GM12865 (cell line): ENCODE measurements around the gene RBFOX1.

Experiments
- DNase-seq: peaks from one replicate; pipeline ENCODE4 v3.0.0; 2010; ENCODE audit warnings: low read depth
- H3K4me3 ChIP-seq: 2 replicates; pipeline ENCODE4 v1.5.1; 2011; ENCODE audit warnings: mild to moderate bottlenecking, low read depth, low read length, control low read depth
- TF ChIP-seq, protein P1 (sequence below): IDR thresholded peaks from 2 replicates; pipeline ENCODE4 v1.5.1; 2011; ENCODE audit warnings: low read length, control low read depth, low read depth, inconsistent platforms; ENCODE audit not compliant: insufficient read depth; ENCODE audit errors: missing control alignments

The RBFOX1 gene

GRCh38 chr16:7437135-7437804 lies 104.6 kb downstream of the RBFOX1 start:
- DNase-seq: no peak
- H3K4me3 ChIP-seq: no peak overlapping the region
- TF ChIP-seq, protein P1, sequence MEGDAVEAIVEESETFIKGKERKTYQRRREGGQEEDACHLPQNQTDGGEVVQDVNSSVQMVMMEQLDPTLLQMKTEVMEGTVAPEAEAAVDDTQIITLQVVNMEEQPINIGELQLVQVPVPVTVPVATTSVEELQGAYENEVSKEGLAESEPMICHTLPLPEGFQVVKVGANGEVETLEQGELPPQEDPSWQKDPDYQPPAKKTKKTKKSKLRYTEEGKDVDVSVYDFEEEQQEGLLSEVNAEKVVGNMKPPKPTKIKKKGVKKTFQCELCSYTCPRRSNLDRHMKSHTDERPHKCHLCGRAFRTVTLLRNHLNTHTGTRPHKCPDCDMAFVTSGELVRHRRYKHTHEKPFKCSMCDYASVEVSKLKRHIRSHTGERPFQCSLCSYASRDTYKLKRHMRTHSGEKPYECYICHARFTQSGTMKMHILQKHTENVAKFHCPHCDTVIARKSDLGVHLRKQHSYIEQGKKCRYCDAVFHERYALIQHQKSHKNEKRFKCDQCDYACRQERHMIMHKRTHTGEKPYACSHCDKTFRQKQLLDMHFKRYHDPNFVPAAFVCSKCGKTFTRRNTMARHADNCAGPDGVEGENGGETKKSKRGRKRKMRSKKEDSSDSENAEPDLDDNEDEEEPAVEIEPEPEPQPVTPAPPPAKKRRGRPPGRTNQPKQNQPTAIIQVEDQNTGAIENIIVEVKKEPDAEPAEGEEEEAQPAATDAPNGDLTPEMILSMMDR: no peak

DNA sequence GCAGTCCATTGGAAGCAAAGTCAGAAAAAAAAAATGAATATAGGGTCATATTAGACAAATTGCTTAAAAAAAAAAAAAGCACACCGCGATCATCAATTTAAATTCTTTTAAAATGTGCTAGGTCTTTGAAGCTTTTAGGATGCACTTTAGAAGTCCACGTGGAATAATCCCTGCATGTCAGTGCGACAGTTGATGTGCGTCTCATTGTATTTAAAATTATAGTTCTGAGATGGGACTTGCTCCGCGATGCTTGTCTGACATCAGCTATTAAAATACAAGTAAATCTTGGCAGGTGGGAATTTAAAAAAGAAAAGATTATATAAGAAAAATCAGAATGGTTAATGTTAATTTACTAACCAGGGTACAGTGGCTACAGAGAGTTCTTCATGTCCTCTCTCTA lies 105.2 kb downstream of the RBFOX1 start:
- TF ChIP-seq, protein P1: no peak
- no peak overlapping the region for H3K4me3 ChIP-seq
- DNase-seq: no peak

DNA sequence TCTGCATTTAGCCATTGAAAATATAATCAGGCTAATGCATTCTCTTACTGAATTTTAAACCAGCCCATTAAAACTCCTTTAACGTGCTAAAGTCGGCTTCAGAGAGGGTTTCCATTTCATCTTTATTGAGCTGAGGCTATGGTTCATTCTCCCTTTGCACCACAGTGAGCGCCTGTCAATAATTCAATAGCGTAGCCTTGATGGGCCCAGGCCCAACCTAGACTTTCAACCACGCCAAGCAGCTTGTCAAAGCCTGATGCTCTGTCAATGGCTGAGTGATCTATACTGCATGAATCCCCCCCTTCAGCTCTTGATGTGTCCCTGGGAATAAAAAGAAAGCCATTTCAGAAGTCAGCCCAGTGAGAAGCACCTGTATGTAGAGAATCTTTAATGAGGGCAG lies 106.0 kb downstream of the RBFOX1 start:
- no peak for DNase-seq
- no peak overlapping the region for H3K4me3 ChIP-seq
- TF ChIP-seq, protein P1: no peak

GRCh38 chr16:7439518-7439917 lies 106.9 kb downstream of the RBFOX1 start:
- H3K4me3 ChIP-seq: no peak overlapping the region
- TF ChIP-seq, protein P1: no peak
- no peak for DNase-seq

- H3K4me3 ChIP-seq: no peak overlapping the region
- TF ChIP-seq, protein P1: no peak
- DNase-seq: no peak
Measured at GRCh38 chr16:7440886-7441400, 108.3 kb downstream of the RBFOX1 start.

GRCh38 chr16:7442050-7442449 lies 109.4 kb downstream of the RBFOX1 start:
- H3K4me3 ChIP-seq: no peak overlapping the region
- TF ChIP-seq, protein P1: no peak
- DNase-seq: no peak

GRCh38 chr16:7443142-7443541 lies 110.5 kb downstream of the RBFOX1 start:
- H3K4me3 ChIP-seq: no peak overlapping the region
- TF ChIP-seq, protein P1: no peak
- no peak for DNase-seq
